ENCODE data around the gene RAB11FIP4.

The RAB11FIP4 gene

GRCh38 chr17:31552568-31552967 lies 161.1 kb downstream of the RAB11FIP4 start:
- no peak for DNase-seq

GRCh38 chr17:31553506-31553905 lies 162.0 kb downstream of the RAB11FIP4 start:
- DNase-seq = no peak

DNA sequence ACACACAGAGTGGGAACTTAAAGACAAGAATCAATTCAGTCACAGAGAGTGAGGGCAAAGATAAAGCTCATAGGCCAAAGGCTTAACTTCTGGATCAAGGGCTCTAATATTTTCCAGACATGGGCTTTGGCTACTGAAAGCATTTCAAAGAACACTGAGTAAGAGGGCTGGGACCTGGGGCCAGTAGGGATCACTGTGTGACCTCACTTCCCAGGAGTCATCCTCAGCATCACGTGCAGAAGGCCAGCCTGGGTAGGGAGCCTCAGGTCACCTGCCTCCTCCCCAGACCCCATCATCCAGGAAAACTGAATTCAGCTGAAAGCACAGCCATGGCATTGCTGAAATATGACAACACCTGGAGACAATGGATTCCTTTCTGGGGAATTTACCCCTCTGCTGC lies 163.5 kb downstream of the RAB11FIP4 start:
- DNase-seq = no peak

DNA sequence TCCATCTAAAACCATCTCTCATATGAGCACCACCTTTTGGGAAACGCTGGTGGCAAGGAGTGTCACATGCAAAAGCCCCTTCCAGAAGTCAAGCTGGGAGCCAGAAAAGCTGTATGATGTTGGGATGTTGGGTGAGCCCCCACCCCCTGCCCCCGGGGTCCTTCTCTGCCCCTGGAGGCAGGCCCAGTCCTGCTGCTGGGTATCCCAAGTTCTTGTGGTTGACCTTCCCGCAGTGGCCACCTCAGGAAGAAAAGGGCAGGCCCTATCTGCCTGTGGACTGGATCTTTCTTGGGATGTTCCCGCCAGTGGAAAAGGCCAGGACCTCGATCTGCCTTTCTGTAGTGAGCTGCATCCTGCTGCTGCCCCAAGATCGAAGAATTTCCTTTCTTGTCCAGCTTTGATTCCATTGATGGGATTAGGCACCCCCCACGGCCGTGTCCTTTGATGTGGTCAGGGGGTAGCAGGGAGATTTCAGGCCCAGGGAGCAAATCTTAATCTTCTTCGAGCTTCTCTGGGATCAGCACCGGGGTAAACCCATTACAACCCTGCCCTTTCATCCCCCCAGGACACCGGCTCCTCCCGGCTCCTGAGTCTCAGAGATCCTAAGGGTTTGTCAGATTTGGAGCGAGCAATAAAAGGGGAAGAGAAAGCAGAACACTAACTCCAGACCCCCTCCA lies 165.6 kb downstream of the RAB11FIP4 start:
- DNase-seq = no peak

DNA sequence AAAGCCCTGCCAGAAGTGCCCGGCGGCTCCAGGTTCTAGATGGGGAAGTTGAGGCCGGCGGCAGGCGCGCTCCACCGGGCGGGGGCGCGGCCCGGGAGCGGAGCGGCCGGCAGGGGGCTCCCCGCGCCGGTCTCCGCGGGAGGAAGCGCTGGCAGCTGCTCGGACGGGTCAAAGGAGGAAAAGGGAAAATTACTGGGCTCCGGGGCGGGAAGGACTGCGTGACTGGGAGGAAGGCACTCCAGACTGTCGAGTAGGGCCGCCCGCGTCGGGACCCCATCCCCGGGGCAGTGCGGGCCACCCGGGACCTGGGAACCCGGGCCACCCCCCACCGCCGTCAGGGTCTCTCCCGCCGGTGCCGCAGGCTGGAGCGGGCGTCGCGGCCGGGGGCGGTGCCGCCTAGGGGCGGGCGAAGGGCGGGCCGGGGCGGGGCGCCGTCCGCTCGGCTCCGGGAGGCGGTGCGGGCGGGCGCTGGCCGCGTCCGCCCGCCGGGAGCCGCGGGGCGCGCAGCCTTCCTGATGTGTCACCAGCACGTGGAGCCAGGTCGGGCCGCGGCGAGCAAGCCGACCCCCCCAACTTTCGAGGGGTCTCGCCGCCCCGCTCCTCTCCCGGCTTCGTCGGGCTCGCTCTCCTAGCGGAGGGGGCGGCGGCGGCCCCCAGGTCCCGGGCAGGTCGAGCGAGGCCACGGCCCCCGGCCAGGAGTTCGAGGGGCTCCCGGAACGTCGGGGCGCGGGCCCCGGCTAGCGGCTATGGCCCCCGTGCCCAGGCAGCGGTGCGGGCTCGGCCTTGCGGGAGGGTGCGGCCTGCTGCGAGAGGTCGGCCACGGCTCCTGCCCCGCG lies 167.5 kb downstream of the RAB11FIP4 start:
- DNase-seq = no peak

DNA sequence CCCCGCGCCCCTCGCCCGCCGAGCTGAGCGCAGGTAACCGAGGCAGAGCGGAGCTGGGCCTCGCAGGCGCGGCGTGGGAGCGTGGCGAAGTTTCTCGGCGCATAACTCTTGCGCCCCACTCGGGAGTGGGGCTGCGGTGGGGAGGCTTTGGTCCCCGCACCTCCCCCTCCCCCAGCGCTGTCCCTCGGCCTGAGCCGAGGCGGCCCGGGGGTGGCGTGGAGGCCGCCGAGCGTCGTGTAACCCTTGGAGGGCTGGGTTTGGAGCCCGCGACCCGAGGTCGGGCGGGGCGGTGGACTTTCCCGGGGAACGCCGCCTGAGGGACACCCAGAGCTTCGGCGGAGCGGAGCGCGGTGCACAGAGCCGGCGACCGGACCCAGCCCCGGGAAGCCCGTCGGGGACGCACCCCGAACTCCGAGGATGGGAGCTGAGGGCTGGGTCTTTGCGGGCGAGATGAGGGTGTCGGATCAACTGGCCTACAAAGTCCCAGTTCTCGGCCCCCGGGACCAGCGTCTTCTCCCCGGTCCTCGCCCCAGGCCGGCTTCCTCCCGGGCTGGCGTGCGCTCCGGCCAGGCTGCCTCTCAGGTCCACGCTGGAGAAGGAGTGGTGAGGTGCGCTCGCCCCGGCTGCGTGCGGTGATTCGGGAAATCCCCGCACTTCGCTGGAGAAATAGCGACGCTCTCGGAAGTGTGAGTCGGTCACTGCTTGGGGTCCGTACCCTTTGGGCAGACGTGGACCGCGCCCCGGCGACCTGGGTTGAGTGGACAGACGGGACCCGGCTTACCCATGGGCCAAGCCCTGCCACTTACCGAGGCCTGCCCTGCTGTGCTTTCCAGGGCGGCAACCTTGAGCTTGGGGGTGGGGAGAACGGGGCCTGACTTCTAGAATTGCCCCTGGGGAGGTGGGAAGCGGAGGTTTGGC lies 168.4 kb downstream of the RAB11FIP4 start:
- DNase-seq = no peak

- no peak for DNase-seq
Measured at GRCh38 chr17:31560616-31561235, 169.3 kb downstream of the RAB11FIP4 start.

GRCh38 chr17:31561469-31562375 lies 170.2 kb downstream of the RAB11FIP4 start:
- DNase-seq = no peak

DNA sequence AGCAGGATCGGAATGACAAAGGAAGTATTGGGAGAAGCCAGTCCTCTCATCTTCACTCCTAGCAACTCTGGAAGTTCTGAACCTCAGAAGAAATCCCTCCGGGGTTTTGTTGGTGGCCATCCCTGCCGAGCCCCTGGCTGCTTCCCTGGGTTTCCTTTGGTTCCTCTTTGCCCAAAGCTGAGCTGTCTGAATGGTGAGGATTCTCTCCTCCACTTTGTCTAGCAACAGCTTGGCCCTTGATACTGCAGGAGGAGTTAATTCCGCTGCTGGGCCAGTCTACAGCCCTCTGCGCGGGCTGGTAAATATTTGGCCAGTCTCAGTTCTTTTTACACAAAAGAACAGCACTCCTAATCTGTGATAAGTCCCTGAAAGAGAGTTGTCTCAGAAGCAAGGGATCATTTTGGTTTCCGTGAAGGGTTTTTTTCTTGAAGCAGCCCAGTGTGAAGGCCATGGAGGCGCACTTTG lies 170.9 kb downstream of the RAB11FIP4 start:
- DNase-seq = no peak

DNA sequence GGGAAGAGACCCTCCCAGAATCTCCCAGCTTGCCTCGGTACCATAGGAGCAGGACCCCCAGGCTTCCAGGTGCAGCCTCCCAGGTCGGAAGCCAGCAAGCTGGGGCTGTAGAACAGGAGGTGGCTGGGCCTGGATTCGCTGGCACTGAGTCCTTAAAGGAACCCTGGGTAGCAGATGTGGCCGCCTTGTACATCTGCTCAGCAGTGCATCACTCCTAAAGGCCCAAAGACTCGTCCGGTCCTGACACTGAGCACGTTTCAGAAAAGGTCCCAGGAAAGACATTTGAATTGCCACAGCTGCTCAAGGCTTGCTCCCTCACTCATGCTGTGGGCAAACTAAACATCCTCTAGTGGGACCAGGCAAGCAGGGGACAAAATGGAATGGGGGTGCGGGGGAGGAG lies 172.8 kb downstream of the RAB11FIP4 start:
- DNase-seq = no peak

- no peak for DNase-seq
Measured at GRCh38 chr17:31564883-31565301, 173.4 kb downstream of the RAB11FIP4 start.

- DNase-seq = no peak
Measured at GRCh38 chr17:31565652-31566051, 174.2 kb downstream of the RAB11FIP4 start.

DNA sequence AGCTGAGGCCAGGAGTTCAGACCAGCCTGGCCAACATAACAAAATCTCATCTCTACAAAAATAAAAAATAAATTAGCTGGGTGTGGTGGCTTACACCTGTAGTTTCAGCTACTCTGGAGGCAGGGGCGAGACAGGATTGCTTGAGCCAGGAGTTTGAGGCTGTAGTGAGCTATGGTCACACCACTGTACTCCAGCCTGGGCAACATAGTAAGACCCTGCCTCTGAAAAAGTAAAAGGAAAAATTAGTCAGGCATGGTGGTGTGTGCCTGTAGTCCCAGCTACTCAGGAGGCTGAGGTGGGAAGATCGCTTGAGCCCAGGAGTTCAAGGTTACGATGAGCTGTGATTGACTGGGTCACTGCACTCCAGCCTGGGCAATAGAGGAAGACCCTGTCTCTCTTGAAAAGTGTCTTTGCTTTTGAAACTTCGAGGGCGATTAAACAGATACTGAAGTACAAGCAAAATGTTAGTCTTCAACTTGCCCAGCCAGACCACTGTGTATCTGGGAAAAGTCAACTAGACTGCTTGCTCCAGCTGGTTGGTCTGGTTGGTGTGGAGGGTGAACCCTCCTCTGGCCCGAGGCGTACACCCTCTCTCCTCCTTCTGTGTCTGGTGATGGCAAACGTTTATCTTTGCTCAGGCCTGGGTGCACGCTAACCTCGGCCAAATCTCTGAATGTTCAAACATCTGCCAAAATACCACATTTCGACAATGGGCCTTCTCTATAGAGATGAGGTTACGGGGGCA lies 174.9 kb downstream of the RAB11FIP4 start:
- DNase-seq = no peak

GRCh38 chr17:31566992-31567373 lies 175.5 kb downstream of the RAB11FIP4 start:
- DNase-seq = no peak

DNA sequence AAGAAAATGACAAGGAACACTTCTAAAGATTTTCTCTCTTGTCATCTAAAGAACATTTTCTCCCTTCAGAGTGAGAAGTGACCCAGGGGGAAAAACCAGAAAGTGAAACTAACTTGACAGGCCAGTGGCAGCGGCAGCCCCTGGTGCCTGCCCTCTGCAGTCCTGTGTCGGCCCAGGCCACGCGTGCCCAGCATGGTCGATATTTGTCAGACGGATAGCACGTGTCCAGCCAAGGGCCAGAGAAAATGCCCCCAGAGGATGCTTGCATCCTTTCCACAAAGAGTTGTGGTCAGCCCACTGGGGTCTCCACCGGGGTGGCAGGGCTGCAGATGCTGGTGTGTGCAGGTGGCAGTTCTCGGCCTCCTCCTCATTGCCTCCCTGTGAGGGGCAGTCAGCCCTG lies 176.6 kb downstream of the RAB11FIP4 start:
- no peak for DNase-seq

GRCh38 chr17:31568539-31568938 lies 177.1 kb downstream of the RAB11FIP4 start:
- no peak for DNase-seq

- DNase-seq = no peak
Measured at GRCh38 chr17:31570231-31570630, 178.8 kb downstream of the RAB11FIP4 start.

GRCh38 chr17:31570951-31571892 lies 179.7 kb downstream of the RAB11FIP4 start:
- no peak for DNase-seq

DNA sequence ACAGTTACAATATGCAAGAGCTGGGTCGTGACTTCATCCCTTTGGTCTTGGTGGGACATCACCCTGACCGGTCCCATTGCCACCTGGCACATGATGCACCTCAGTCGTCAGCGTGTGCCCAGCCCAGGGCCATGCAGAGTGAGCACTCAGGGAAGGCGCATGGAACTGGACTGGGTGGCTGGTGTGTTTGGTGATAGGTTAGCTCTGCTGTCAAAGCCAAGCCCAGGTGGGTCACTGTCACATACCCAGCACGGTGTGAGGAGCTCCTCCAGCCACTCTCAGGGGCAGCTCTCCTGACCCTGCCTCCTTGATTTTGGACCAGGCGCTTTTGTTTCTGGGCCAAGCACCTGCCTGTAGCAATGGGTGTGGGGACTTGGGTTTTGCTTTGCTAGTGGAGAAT lies 180.9 kb downstream of the RAB11FIP4 start:
- DNase-seq = no peak

DNA sequence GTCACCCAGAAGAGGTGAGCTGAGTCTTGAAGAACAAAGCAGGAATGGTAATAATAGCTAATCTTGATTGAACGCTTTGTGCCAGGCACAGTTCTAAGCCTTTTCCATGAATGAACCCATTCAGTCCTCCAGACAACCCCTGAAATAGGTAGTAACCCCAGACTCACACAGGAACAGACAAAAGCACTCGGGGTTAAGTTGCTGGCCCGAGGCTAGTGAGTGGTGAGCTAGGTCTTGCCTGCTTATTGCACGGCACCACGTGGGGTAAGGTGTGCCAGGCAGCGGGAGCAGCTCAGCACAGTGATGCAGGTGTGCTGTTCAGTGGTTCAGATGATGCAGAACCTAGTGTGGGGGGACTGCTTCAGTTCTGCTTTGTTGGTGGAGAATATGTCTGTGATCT lies 181.6 kb downstream of the RAB11FIP4 start:
- no peak for DNase-seq
